ENCODE data around the gene DDTL. TPM values are rescaled to one million over a fixed set of nuclear protein-coding genes. Genes with fewer than 3 reads are reported as not detected.
"Not testable (repeated sequence)": the region's sequence is repeated elsewhere in the genome, so short reads cannot be mapped to it uniquely, and the experiment has no call there.

Gene DDTL
- total and polyA plus RNA-seq, 4 donors, result 6.3 to 18.7 (median 8.2) TPM

GRCh38 chr22:23980567-23980966, 13.9 kb downstream of the DDTL start:
- not testable (repeated sequence) for H3K4me3 ChIP-seq (ENCODE audit: low read depth in 1 of 3, low read length in 3 of 3)

GRCh38 chr22:23984430-23984829, 17.7 kb downstream of the DDTL start:
- Histone ChIP-seq H3K4me3 (ENCODE audit: low read depth in 1 of 3, low read length in 3 of 3) (no peak overlapping the region), H3K9me3 (ENCODE audit: control insufficient read depth in 4 of 4, low read length in 3 of 4) (no peaks in the 10 kb centered on the region), H3K9ac (ENCODE audit: low read depth in 1 of 2, low read length in 2 of 2) (no peak overlapping the region), H3K4me1 (ENCODE audit: control insufficient read depth in 4 of 4, insufficient read depth in 4 of 4, low read length in 3 of 4) (no peaks in the 10 kb centered on the region), H3K27ac (ENCODE audit: low read depth in 1 of 2, low read length in 2 of 2) (no peak overlapping the region), H3K36me3 (ENCODE audit: control insufficient read depth in 4 of 4, insufficient read depth in 3 of 4, low read depth in 1 of 4, low read length in 3 of 4) (no peaks in the 10 kb centered on the region), H3K27me3 (ENCODE audit: control insufficient read depth in 4 of 4, insufficient read depth in 4 of 4, low read length in 3 of 4) (no peaks in the 10 kb centered on the region)
- TF ChIP-seq CTCF (IDR thresholded peaks at IDR 0.05; ENCODE audit: low read depth, low read length, missing input control), result peak; percentile 73
- no peak for TF ChIP-seq MAX (IDR thresholded peaks at IDR 0.05)
- TF ChIP-seq YY1 (IDR thresholded peaks at IDR 0.05), result no peak
- TF ChIP-seq HNF4G (IDR thresholded peaks at IDR 0.05), result no peak
- peak; percentile 72 to 83 for TF ChIP-seq RAD21 (IDR thresholded peaks at IDR 0.05)
- no peak for TF ChIP-seq GABPA (IDR thresholded peaks at IDR 0.05 in 1 of 2, conservative IDR thresholded peaks at IDR 0.05 in 1 of 2)
- WGBS, result 49% methylated on average over 6 of the region's 6 CpGs
- DNase-seq (ENCODE audit: low spot score), result peak; percentile 36

More at GRCh38 chr22:23980567-23980966, 13.9 kb downstream of the DDTL start:
- not testable (repeated sequence) for H3K36me3 ChIP-seq (ENCODE audit: control insufficient read depth in 4 of 4, insufficient read depth in 3 of 4, low read depth in 1 of 4, low read length in 3 of 4); H3K27me3 ChIP-seq (ENCODE audit: control insufficient read depth in 4 of 4, insufficient read depth in 4 of 4, low read length in 3 of 4); H3K9me3 ChIP-seq (ENCODE audit: control insufficient read depth in 4 of 4, low read length in 3 of 4); H3K27ac ChIP-seq (ENCODE audit: low read depth in 1 of 2, low read length in 2 of 2); H3K4me1 ChIP-seq (ENCODE audit: control insufficient read depth in 4 of 4, insufficient read depth in 4 of 4, low read length in 3 of 4); H3K9ac ChIP-seq (ENCODE audit: low read depth in 1 of 2, low read length in 2 of 2); DNase-seq (ENCODE audit: low spot score)
- WGBS, result 57% methylated on average over 5 of the region's 7 CpGs

GRCh38 chr22:23986089-23986488, 19.4 kb downstream of the DDTL start:
- DNase-seq (ENCODE audit: low spot score), result peak; percentile 13
- not testable (repeated sequence) for H3K9me3 ChIP-seq (ENCODE audit: control insufficient read depth in 4 of 4, low read length in 3 of 4); H3K36me3 ChIP-seq (ENCODE audit: control insufficient read depth in 4 of 4, insufficient read depth in 3 of 4, low read depth in 1 of 4, low read length in 3 of 4); H3K27me3 ChIP-seq (ENCODE audit: control insufficient read depth in 4 of 4, insufficient read depth in 4 of 4, low read length in 3 of 4); H3K9ac ChIP-seq (ENCODE audit: low read depth in 1 of 2, low read length in 2 of 2); H3K27ac ChIP-seq (ENCODE audit: low read depth in 1 of 2, low read length in 2 of 2); H3K4me1 ChIP-seq (ENCODE audit: control insufficient read depth in 4 of 4, insufficient read depth in 4 of 4, low read length in 3 of 4); H3K4me3 ChIP-seq (ENCODE audit: low read depth in 1 of 3, low read length in 3 of 3)
- WGBS, result 79% methylated on average over 8 of the region's 8 CpGs

GRCh38 chr22:23986538-23987178, 20.0 kb downstream of the DDTL start:
- not testable (repeated sequence) for H3K27me3 ChIP-seq (ENCODE audit: control insufficient read depth in 4 of 4, insufficient read depth in 4 of 4, low read length in 3 of 4); H3K36me3 ChIP-seq (ENCODE audit: control insufficient read depth in 4 of 4, insufficient read depth in 3 of 4, low read depth in 1 of 4, low read length in 3 of 4); H3K27ac ChIP-seq (ENCODE audit: low read depth in 1 of 2, low read length in 2 of 2); H3K4me1 ChIP-seq (ENCODE audit: control insufficient read depth in 4 of 4, insufficient read depth in 4 of 4, low read length in 3 of 4); H3K9me3 ChIP-seq (ENCODE audit: control insufficient read depth in 4 of 4, low read length in 3 of 4); H3K4me3 ChIP-seq (ENCODE audit: low read depth in 1 of 3, low read length in 3 of 3); H3K9ac ChIP-seq (ENCODE audit: low read depth in 1 of 2, low read length in 2 of 2)
- 86% methylated on average over 4 of the region's 4 CpGs for WGBS
- DNase-seq (ENCODE audit: low spot score), result peak; percentile 16

- H3K9ac ChIP-seq (ENCODE audit: low read depth in 1 of 2, low read length in 2 of 2); H3K27ac ChIP-seq (ENCODE audit: low read depth in 1 of 2, low read length in 2 of 2); H3K27me3 ChIP-seq (ENCODE audit: control insufficient read depth in 4 of 4, insufficient read depth in 4 of 4, low read length in 3 of 4); H3K4me1 ChIP-seq (ENCODE audit: control insufficient read depth in 4 of 4, insufficient read depth in 4 of 4, low read length in 3 of 4); H3K9me3 ChIP-seq (ENCODE audit: control insufficient read depth in 4 of 4, low read length in 3 of 4); H3K4me3 ChIP-seq (ENCODE audit: low read depth in 1 of 3, low read length in 3 of 3); H3K36me3 ChIP-seq (ENCODE audit: control insufficient read depth in 4 of 4, insufficient read depth in 3 of 4, low read depth in 1 of 4, low read length in 3 of 4): not testable (repeated sequence)
- WGBS, result 87% methylated on average over 2 of the region's 3 CpGs
- peak; percentile 14 for DNase-seq (ENCODE audit: low spot score)
Measured at GRCh38 chr22:23989583-23990244, 23.0 kb downstream of the DDTL start.

- H3K9ac ChIP-seq (ENCODE audit: low read depth in 1 of 2, low read length in 2 of 2); H3K4me1 ChIP-seq (ENCODE audit: control insufficient read depth in 4 of 4, insufficient read depth in 4 of 4, low read length in 3 of 4); H3K9me3 ChIP-seq (ENCODE audit: control insufficient read depth in 4 of 4, low read length in 3 of 4); DNase-seq (ENCODE audit: low spot score); H3K27me3 ChIP-seq (ENCODE audit: control insufficient read depth in 4 of 4, insufficient read depth in 4 of 4, low read length in 3 of 4); H3K4me3 ChIP-seq (ENCODE audit: low read depth in 1 of 3, low read length in 3 of 3); H3K36me3 ChIP-seq (ENCODE audit: control insufficient read depth in 4 of 4, insufficient read depth in 3 of 4, low read depth in 1 of 4, low read length in 3 of 4); H3K27ac ChIP-seq (ENCODE audit: low read depth in 1 of 2, low read length in 2 of 2): not testable (repeated sequence)
- 83% methylated on average over 2 of the region's 2 CpGs for WGBS
Measured at GRCh38 chr22:23993080-23993479, 26.4 kb downstream of the DDTL start.

GRCh38 chr22:23993581-23994177, 27.0 kb downstream of the DDTL start:
- H3K9ac ChIP-seq (ENCODE audit: low read depth in 1 of 2, low read length in 2 of 2); H3K4me3 ChIP-seq (ENCODE audit: low read depth in 1 of 3, low read length in 3 of 3); DNase-seq (ENCODE audit: low spot score); H3K9me3 ChIP-seq (ENCODE audit: control insufficient read depth in 4 of 4, low read length in 3 of 4); H3K36me3 ChIP-seq (ENCODE audit: control insufficient read depth in 4 of 4, insufficient read depth in 3 of 4, low read depth in 1 of 4, low read length in 3 of 4); H3K4me1 ChIP-seq (ENCODE audit: control insufficient read depth in 4 of 4, insufficient read depth in 4 of 4, low read length in 3 of 4); H3K27me3 ChIP-seq (ENCODE audit: control insufficient read depth in 4 of 4, insufficient read depth in 4 of 4, low read length in 3 of 4); H3K27ac ChIP-seq (ENCODE audit: low read depth in 1 of 2, low read length in 2 of 2): not testable (repeated sequence)
- WGBS, result 70% methylated on average over 4 of the region's 4 CpGs

All from liver (tissue), 9 donors.